GM18868 (cell line): ENCODE measurements around the gene LAT.
"Not testable (repeated sequence)": the region's sequence is repeated elsewhere in the genome, so short reads cannot be mapped to it uniquely, and the experiment has no call there.

ENCODE experiments used
- ATAC-seq: cut with Tn5 transposase; IDR thresholded peaks from one replicate; pipeline ENCODE4 v1.9.1; 2021; ENCODE audit warnings: mild to moderate bottlenecking, moderate library complexity; ENCODE audit not compliant: unreplicated experiment

LAT gene, protein sequence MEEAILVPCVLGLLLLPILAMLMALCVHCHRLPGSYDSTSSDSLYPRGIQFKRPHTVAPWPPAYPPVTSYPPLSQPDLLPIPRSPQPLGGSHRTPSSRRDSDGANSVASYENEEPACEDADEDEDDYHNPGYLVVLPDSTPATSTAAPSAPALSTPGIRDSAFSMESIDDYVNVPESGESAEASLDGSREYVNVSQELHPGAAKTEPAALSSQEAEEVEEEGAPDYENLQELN

DNA sequence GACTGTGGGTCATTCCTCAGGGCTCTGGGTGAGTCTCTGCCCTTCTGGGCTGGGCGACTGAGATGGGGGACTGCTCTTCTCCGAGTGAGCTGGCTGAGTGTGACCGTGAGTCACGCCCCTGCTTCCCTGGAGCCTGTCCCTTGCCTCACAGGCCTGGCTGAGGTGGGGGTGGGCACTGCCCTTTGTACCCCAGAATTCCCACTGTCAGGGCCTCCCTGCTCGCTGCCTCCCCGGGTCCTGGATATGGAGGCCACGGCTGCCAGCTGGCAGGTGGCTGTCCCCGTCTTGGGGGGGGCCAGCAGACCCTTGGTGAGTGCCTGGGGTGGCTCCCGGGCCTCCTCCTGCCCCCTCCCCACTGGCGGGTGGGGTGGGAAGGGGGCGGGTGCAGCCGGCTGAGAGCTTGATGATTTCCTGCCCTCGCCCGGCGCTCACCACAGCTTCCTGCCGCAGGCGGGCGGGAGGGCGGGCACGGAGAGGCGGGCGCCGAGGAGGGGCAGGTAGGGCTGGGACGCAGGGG is at the start of gene LAT:
LAT (plus strand) TSS at position 434 of the 517 bp plus-strand sequence. CDS start 366 bp downstream, outside the sequence.
- no peak for ATAC-seq

DNA sequence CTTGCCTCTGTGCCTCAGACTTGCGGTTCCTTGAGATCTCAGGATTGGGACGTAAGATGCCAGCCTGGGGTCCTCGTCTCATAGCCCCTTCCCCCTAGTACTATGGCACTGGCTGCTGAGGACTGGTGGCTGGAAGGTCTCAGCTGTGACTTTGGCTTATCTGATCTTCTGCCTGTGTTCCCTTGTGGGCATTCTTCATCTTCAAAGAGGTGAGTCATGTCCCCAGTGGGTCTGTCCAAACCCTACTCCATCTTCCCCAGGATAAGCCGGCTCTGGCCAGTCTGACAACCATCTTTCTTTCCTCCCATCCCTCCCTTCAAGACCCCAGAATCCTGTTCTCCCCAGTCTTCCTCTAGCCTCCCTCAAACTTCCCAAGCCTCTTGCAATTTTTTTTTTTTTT is 49.5 kb upstream of the LAT start:
- no peak for ATAC-seq

DNA sequence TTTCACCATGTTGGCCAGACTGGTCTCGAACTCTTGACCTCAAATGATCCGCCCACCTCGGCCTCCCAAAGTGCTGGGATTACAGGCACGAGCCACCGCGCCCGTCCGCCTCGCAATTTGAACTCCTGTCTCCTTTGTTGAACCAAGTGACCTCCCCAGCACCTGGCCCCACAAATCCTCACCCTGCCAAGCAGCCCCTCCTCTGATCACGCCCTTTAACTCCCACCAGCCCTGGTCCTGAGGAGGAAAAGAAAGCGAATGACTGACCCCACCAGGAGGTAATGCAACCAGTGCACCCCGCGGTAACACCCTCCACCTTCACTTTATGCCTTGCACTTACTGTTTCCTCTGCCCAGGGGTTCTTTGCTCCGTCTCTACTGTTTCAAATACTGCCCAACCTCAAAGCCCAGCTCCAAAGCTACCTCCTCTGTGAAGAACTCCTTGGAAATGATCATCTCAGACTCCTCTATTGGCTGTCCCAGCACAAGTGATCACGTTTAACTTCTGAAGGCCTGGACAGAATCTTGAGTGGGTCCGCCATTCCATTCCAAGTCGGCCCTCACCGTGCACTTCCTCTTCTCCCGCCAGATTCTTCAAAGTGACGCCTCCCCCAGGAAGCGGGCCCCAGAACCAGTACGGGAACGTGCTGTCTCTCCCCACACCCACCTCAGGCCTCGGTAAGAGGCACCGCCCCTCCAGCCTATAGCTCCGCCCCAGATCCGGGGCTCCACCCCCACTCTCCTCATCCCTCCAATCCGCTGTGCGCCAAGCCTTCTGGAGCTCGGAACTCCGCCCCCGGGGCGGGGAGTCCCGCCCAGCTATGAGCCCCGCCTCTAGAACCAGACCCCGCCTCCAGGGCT is 48.7 kb upstream of the LAT start:
- ATAC-seq, result peak; percentile 79

DNA sequence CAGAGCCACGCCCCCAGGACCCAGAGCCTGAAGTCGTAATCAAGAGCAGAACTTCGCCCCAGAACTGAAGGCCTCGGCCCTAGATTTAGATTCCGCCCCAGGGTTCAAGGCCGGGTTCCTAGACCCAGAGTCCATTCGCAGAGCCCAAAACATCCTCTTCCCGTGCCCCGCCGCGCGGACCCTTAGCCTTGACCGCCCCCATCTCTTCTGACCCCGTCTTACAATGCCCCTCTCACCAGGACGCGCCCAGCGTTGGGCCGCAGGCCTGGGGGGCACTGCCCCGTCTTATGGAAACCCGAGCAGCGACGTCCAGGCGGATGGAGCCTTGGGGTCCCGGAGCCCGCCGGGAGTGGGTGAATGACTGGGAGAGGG is 48.1 kb upstream of the LAT start:
- ATAC-seq, result no peak

DNA sequence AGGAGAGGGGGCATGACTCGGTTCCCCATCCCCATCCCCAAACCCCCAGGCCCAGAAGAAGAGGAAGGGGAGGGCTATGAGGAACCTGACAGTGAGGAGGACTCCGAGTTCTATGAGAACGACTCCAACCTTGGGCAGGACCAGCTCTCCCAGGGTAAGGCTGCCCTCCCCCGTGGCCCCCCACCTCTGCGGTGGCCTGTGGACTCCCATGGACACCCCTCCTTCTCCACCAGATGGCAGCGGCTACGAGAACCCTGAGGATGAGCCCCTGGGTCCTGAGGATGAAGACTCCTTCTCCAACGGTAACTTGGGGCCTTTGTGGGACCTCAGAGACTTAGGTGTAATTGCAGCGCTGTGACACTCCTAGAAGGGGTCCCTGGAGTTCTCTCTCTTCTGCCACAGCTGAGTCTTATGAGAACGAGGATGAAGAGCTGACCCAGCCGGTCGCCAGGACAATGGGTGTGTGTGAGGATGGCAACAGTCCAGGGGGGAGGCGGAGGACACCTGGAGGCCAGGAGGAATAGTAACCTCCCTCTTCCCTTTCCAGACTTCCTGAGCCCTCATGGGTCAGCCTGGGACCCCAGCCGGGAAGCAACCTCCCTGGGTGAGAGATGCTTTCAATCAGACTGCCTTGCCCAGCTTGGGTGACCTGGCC is 47.5 kb upstream of the LAT start:
- no peak for ATAC-seq

DNA sequence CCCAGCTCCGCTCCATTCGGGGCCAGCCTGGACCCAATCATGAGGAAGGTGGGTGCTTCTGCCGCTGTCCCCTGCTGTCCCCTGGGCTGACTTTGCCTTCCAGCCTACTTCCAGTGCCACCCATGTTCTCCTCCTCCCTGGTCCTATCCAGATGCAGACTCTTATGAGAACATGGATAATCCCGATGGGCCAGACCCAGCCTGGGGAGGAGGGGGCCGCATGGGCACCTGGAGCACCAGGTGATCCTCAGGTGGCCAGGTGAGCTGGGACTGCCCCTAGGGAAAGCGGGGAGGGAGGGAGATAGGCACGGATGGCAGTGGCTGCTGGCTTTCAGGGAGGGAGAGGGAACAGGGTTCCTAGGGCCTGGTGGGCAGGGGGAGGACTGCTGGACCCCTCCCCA is 46.1 kb upstream of the LAT start:
- ATAC-seq, result no peak

DNA sequence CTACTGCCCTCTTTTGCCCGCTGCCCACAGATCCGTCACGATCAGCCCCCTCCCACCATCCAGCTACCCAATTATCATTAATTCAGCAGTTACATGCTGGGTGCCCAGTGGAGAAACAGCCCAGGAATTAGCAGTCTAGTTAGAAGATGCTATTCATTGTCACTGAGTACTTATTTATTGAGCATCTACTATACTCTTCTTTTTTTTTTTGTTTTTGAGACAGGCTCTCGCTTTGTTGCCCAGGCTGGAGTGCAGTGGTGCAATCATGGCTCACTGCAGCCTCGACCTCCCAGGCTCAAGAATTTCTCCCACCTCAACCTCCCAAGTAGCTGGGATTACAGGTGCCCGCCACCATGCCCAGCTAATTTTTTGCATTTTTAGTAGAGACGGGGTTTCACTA is 45.0 kb upstream of the LAT start:
- not testable (repeated sequence) for ATAC-seq

DNA sequence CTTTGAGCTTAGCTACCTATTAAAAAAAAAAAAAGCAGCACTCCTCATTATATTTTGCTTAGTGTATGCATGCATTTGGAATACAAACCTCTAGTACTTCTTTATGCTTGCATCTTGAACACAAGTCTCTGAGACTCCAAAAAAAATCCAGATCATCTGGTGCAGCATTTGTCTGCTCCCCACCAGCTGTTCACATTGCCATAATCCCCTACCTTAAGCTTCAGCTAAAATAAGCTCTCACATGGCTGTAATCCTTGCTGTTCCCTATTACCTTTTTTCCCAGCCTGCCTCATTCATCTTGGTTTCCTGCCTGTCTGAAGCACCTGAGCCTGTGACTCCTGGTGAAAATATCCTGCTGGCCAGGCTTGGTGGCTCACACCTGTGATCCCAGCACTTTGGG is 41.6 kb upstream of the LAT start:
- ATAC-seq, result no peak

DNA sequence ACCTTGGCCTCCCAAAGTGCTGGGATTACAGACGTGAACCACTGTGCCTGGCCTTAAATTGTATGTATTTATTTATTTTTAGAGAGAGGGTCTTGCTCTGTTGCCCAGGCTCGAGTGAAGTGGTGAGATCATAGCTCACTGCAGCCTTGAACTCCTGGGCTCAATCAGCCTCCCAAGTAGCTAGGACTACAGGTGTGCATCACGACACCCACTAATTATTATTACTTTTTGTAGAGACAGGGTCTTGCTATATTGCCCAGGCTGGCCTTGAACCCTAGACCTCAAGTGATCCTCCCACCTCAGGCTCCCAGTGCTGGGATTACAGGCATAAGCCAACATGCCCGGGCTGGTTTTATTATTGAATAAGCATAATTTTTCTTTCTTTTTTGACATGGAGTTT is 38.2 kb upstream of the LAT start:
- ATAC-seq, result no peak

DNA sequence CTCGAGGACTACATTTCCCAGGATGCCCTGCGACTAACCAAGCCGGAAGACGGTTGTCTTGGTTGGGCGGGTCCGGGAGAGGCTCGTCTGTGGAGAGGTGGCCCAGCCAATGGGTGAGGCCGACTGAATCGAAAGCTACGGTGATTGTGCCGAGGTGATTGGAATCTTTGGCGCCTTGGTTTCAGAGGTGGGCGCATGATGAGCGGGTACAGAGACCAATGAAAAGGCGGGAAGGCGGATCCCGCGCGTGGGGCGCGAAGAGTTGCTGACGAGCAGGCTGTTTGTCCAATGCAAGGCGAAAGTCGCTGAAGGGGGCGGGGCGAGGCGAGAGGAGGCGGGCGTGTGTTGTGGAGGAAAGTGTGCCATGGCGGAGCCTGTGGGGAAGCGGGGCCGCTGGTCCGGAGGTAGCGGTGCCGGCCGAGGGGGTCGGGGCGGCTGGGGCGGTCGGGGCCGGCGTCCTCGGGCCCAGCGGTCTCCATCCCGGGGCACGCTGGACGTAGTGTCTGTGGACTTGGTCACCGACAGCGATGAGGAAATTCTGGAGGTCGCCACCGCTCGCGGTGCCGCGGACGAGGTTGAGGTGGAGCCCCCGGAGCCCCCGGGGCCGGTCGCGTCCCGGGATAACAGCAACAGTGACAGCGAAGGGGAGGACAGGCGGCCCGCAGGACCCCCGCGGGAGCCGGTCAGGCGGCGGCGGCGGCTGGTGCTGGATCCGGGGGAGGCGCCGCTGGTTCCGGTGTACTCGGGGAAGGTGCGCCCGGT is 34.0 kb upstream of the LAT start, which contains the start of gene NFATC2IP:
NFATC2IP (plus strand) TSS at position 290 of the 762 bp plus-strand sequence; CDS start at position 365, 75 bp downstream.
- peak; percentile 92 for ATAC-seq

DNA sequence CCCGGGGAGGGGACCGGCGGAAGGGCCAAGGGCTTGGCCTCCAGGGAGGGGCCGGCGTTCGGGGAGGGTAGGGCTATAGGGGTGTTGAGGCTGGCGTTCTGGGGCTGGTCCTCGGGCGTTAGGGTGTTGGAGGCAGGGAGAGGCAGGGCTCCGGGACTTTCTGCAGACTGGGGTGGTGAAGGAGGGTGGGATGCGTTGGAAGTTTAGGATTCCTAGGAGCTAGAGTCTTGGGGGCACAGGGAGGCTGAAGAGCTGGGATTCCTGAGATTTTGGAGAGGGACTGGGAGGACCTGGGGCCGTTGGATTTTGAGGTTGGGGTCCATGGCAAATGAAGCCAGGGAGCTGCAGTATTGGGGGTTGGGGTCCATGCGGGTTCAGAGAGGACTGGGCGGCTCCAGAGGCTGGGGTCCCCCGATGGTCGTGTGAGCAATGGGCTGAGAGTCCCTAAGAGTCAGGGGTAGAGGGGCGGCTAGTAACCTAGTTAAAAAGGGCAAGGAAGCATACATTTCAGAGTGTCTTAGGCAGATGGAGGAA is 33.4 kb upstream of the LAT start:
- no peak for ATAC-seq

DNA sequence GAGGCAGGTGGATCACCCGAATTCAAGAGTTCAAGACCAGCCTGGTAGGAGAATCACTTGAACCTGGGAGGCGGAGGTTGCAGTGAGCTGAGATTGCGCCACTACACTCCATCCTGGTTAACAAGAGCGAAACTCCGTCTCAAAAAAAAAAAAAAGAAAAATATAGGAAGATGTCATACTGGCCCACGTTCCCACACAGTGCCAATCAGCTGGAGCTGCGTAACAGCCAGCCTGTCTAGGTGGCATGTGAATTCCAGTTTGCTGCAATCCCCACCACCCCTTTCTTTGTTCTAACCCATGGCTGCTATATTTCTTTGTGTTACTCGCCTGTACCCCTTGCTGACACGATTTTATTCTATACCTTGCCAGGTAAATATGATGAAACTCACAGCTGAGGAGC is 26.6 kb upstream of the LAT start:
- no peak for ATAC-seq

DNA sequence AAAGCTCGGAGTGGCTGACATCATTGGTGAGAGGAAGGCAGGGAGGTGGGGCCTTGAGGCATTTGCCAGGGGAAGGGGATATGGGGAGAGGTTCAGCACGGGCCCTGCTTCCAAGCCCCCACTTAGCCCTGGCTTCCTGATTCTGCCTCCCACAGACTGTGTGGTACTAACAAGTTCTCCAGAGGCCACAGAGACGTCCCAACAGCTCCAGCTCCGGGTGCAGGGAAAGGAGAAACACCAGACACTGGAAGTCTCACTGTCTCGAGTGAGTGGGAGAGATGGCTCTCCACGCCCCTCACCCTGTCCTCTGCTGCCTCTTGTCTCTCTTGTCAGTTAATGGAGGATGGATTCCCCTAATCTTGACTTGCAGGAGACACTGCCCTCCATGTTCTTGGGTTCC is 26.0 kb upstream of the LAT start:
- ATAC-seq, result no peak

DNA sequence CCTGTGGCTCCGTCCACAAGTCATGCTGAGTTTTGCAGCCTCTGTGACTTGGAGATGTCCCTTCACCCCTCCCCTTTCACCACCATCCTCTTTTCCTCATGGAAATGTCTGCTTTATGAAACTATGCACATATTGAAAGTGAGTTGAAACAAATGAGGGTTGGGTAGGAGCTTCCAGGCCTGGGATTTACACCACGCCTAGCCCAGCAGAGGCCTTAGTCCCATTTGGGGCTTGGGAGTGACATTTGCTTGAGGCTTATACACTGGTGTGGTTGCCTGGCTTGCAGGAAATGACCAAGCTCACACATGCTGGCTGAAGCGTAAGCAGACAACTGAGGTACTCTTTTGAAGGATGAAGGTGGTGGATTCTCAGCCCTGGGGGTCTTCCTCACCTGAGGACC is 20.8 kb upstream of the LAT start:
- ATAC-seq, result no peak

DNA sequence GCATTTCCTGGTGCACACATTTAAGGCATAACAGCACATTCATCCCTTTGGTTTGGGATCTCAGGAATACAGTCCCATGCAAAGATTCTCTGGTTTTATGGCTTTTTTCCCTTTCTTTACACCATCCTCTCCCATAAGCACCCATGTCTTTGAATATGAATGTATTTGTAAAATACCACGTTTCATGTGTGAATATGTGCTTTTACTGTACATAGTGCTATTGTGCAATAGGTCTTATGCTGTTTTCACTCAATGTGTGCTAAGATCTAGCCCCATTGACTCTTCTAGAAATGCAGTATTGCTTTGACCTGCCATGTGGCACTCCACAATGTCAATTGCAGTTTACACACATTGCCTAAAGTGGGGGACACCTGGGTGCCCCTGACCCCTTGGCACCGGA is 20.4 kb upstream of the LAT start:
- ATAC-seq, result no peak

DNA sequence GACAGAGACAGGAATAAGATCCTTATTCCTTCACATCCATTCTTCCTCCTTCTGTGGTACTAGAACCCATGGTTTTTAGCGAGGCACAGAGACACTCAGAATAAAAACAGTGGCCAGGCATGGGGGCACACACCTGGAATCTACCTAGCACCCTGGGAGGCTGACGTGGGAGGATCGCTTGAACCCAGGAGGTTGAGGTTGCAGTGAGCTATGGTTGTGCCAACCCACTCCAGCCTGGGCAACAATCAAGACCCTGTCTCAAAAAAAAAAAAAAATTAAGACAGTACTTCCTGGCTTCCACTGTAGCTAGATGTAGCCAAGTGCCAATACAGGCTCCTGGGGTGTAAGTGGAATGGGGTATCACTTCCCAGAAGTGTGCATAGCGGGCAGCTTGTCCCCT is 17.7 kb upstream of the LAT start:
- ATAC-seq, result no peak

DNA sequence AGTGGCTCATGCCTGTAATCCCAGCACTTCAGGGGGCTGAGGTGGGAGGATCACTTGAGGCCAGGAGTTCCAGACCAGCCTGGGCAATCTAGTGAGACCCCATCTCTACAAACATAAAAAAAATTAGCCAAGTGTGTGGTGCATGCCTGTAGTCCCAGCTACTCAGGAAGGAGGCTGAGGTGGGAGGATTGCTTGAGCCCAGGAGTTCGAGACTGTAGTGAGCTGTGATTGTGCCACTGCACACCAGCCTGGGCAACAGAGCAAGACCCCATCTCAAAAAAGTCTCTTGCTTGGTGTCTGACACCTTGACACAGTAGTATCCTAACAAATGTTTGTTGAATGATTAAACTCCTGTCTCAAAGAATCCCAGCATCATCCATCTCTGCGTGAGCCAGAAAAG is 15.2 kb upstream of the LAT start:
- not testable (repeated sequence) for ATAC-seq

DNA sequence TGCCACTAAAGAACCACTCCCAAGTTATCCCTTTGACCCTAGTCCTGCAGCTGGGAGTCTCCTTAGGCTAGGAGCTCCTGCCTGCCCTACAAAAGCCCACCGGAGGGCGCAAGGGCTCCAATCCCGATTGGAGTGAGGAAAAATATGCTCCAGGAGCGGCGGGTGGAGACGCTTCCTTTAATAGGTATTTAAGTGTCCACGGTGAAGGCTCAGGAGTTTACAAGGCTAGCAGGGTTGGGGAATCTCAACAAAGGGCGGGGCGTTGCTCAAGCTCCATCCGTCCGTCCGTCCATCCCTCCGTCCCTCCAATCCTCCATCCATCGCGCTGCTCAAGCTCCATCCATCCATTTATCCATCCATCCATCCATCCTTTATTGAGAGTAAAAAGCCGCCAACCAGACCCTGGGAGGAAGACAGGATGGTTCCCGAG is 10.8 kb upstream of the LAT start:
- no peak for ATAC-seq

DNA sequence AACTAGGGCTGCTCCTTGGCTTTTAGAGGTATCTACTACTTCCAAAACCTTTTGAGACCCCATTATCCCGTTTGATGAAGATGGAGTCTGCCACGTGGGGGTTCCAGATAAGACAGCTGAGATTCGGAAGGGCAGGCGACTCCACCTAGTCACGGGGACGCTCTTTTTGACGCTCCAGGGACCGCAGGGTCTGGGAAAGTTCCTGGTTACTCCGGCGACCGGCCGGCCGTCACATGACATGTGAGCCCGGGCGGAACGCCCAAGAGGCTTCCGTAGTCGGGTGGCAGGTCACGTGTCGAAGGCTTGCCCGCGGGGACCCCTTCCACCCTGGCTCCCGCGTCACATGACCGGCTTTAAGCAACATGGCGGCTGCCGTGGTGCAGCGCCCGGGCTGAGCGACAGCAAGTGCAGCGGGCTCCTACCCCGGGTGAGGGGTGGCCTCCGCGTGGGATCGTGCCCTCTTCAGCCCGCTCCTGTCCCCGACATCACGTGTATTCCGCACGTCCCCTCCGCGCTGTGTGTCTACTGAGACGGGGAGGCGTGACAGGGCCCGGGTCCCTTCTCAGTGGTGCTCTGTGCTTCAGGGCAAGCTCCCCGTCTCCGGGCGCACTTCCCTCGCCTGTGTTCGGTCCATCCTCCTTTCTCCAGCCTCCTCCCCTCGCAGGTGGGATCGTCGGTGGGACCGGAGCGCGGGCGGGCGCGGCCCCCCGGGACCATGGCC is 10.3 kb upstream of the LAT start, which contains the start of gene SPNS1:
SPNS1 (plus strand) TSS at position 342 of the 721 bp plus-strand sequence; CDS start at position 716, 374 bp downstream.
- peak; percentile 88 for ATAC-seq

DNA sequence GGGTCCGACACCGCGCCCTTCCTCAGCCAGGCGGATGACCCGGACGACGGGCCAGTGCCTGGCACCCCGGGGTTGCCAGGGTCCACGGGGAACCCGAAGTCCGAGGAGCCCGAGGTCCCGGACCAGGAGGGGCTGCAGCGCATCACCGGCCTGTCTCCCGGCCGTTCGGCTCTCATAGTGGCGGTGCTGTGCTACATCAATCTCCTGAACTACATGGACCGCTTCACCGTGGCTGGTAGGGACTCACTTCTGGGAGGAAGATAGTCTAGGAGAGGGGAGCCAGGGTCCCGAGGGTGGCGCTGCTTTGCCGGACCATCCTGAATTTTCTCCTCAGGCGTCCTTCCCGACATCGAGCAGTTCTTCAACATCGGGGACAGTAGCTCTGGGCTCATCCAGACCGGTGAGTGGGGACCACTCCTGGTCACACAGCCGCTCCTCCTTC is 9.7 kb upstream of the LAT start:
- ATAC-seq, result no peak
